Neural crest cell (in vitro differentiated cells): ENCODE measurements around the gene SPATA32. TPM values are rescaled to one million over a fixed set of nuclear protein-coding genes. Genes with fewer than 3 reads are reported as not detected.

Experiments
- DNase-seq: peaks from one replicate; pipeline ENCODE4 v3.0.0; 2021; ENCODE audit warnings: low read depth, mixed read lengths, low spot score
- H3K27ac Mint-ChIP-seq: one replicate; pipeline ENCODE4 v1.8.0; 2021; ENCODE audit warnings: mild to moderate bottlenecking, mixed read lengths; ENCODE audit not compliant: unreplicated experiment
- H3K27me3 Mint-ChIP-seq: 2 replicates; pipeline ENCODE4 v1.8.0; 2021; ENCODE audit warnings: low read depth, mild to moderate bottlenecking, mixed read lengths
- H3K36me3 Mint-ChIP-seq: 2 replicates; pipeline ENCODE4 v1.8.0; 2021; ENCODE audit warnings: low read depth, mild to moderate bottlenecking, mixed read lengths
- H3K4me1 Mint-ChIP-seq: 2 replicates; pipeline ENCODE4 v1.8.0; 2021; ENCODE audit warnings: mixed read lengths
- H3K4me3 Mint-ChIP-seq: one replicate; pipeline ENCODE4 v1.8.0; 2021; ENCODE audit warnings: mild to moderate bottlenecking, mixed read lengths
- H3K9me3 Mint-ChIP-seq: 2 replicates; pipeline ENCODE4 v1.8.0; 2021; ENCODE audit warnings: mixed read lengths
- total RNA-seq: library from RNA; stranded (reverse); gene quantifications from 2 replicates; pipeline ENCODE4 v1.2.1, GENCODE V29; 2021
- TF ChIP-seq, protein P1 (sequence below): fragments of 200-600 bp; sonication (generic); conservative IDR thresholded peaks from 2 replicates; pipeline ENCODE4 v1.5.0; 2021; ENCODE audit warnings: antibody characterized with exemption, mild to moderate bottlenecking

Gene SPATA32
- total RNA-seq, 1 donor from 2014 or later = 0.23 TPM

DNA sequence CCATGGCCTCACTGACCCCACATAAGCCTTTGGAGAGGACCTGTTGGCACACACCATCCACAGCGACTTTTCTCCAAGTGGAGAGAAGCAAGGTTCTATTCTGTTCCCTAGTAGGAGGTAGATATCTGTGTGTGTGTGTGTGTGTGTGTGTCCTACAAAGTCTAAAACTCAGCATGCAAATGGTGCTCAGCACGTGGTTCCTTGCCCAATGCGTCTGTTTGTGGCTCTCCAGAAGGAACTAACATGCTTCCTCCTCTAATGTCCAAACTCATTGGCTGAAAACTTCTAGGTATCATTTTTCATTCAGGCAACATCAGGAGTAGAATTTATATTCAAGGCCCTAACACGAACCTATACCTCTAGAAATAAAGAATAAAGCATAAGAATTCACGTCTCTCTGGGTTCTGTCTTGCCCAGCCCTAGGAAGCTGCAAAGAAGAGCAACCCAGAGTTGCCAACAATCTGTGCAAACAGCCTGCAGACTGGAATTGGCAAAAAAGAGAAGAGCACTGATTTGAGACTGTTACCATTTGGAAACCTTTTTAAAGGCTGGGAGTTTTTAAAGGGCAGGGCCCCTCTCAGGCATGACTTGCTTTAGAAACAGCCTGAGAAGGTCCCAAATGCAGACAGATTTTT, 29.4 kb upstream of the SPATA32 start:
- H3K27me3 Mint-ChIP-seq = no peaks in the 10 kb centered on the region
- H3K4me1 Mint-ChIP-seq = peaks cover 20% of the 10 kb centered on the region
- peaks cover 2% of the 10 kb centered on the region for H3K36me3 Mint-ChIP-seq
- no peak overlapping the region for H3K4me3 Mint-ChIP-seq
- no peak overlapping the region for H3K27ac Mint-ChIP-seq
- TF ChIP-seq, protein P1, sequence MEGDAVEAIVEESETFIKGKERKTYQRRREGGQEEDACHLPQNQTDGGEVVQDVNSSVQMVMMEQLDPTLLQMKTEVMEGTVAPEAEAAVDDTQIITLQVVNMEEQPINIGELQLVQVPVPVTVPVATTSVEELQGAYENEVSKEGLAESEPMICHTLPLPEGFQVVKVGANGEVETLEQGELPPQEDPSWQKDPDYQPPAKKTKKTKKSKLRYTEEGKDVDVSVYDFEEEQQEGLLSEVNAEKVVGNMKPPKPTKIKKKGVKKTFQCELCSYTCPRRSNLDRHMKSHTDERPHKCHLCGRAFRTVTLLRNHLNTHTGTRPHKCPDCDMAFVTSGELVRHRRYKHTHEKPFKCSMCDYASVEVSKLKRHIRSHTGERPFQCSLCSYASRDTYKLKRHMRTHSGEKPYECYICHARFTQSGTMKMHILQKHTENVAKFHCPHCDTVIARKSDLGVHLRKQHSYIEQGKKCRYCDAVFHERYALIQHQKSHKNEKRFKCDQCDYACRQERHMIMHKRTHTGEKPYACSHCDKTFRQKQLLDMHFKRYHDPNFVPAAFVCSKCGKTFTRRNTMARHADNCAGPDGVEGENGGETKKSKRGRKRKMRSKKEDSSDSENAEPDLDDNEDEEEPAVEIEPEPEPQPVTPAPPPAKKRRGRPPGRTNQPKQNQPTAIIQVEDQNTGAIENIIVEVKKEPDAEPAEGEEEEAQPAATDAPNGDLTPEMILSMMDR = no peak
- no peaks in the 10 kb centered on the region for H3K9me3 Mint-ChIP-seq
- DNase-seq = no peak

DNA sequence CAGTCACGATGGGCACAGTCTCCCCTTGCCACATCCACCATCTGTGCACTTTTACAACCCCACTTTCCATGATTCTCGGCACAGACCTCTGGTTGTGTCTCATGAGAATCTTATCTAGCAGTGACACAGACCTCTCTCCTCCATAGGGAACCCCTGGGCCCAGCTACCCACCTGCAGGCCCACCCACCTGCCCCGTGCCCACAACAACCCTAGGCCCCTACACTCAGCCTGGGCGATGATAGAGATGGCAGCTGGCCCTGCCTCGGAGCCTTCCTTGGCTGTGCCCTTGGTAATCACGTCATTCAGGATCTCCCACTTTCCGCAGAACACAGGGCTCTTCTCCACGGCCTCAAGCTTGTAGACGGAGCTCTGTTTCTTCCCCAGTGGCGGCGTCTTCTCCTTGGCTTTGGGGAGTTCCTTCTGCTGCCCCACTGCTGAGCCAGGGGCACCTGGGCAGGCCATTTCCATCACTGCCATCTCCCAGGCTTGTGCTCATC, 28.4 kb upstream of the SPATA32 start:
- no peak for DNase-seq
- H3K9me3 Mint-ChIP-seq = no peaks in the 10 kb centered on the region
- peaks cover 2% of the 10 kb centered on the region for H3K36me3 Mint-ChIP-seq
- peaks cover 20% of the 10 kb centered on the region for H3K4me1 Mint-ChIP-seq
- no peaks in the 10 kb centered on the region for H3K27me3 Mint-ChIP-seq
- peak overlapping the region; percentile 27 for H3K27ac Mint-ChIP-seq
- TF ChIP-seq, protein P1 = no peak
- H3K4me3 Mint-ChIP-seq = no peak overlapping the region

DNA sequence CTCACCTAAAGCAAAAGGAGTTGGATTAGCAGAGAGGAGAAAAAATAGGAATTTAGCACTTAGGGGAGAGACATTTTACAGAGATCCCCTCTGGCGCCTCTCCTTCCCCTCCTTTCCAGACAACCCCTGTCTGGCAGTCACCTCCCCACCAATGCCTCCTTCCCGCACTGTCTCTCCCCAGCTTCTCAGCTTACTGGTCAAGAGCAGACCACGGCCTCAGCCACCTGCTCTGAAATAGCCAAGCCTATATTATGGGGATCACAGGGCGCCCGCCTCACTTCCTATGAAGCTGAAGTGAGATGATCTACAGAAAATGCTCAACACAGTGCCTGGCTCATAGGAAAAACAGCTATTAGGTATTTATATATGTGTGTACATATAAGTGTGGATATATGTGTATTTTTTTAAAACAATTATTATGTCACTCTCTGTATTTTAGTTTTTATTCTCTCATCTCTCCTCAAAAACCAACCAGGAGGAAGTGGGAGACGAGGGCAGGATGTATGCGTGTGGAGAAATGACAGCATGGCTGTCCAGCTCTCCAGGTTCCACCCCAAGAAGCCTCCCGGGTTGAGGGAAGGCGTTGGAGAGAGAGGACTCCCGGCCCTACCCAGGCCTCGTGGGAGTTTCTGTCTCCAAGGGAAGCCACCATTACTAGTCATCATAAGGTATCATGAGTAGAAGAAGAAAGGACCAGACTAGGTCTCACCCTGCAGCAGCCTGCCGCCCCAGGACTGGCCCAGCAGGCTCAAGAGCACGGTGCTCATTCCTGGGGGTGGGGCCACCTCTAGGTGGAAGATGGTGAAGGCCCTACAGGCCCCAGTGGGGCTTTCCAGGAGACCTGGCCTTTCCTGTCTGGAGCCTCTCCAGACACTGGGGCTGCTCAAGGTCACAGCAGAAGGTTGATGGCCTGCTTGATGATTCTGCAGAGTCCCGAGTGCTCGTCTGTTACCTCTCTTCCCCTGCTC, 27.7 kb upstream of the SPATA32 start:
- no peak for DNase-seq
- H3K4me1 Mint-ChIP-seq = peaks cover 19% of the 10 kb centered on the region
- no peaks in the 10 kb centered on the region for H3K27me3 Mint-ChIP-seq
- TF ChIP-seq, protein P1 = no peak
- H3K9me3 Mint-ChIP-seq = no peaks in the 10 kb centered on the region
- no peak overlapping the region for H3K4me3 Mint-ChIP-seq
- no peak overlapping the region for H3K27ac Mint-ChIP-seq
- peaks cover 6% of the 10 kb centered on the region for H3K36me3 Mint-ChIP-seq

DNA sequence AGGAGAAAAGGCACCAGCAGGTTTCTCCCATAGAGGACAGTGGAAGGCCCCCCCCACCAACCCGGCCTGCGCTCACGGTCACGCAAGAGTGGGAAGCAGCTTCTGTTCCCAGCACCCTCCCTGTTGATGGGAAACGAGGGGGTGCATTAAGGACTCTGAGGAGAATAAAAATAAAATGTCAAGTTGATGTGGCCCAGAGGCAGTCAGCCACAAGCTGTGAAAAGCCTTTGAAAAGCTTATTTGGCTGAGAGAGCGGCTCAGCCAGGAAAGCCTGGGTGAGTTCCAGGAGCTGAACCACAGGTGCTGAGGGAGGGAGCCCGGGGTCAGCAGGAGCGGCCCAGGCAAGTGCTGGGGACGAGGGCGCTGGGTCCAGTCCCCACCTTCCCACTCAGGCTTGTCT, 26.9 kb upstream of the SPATA32 start:
- Mint-ChIP-seq H3K4me3 (no peak overlapping the region), H3K27me3 (no peaks in the 10 kb centered on the region), H3K36me3 (peaks cover 6% of the 10 kb centered on the region), H3K27ac (no peak overlapping the region), H3K4me1 (peaks cover 12% of the 10 kb centered on the region), H3K9me3 (no peaks in the 10 kb centered on the region)
- no peak for DNase-seq
- TF ChIP-seq, protein P1 = no peak

DNA sequence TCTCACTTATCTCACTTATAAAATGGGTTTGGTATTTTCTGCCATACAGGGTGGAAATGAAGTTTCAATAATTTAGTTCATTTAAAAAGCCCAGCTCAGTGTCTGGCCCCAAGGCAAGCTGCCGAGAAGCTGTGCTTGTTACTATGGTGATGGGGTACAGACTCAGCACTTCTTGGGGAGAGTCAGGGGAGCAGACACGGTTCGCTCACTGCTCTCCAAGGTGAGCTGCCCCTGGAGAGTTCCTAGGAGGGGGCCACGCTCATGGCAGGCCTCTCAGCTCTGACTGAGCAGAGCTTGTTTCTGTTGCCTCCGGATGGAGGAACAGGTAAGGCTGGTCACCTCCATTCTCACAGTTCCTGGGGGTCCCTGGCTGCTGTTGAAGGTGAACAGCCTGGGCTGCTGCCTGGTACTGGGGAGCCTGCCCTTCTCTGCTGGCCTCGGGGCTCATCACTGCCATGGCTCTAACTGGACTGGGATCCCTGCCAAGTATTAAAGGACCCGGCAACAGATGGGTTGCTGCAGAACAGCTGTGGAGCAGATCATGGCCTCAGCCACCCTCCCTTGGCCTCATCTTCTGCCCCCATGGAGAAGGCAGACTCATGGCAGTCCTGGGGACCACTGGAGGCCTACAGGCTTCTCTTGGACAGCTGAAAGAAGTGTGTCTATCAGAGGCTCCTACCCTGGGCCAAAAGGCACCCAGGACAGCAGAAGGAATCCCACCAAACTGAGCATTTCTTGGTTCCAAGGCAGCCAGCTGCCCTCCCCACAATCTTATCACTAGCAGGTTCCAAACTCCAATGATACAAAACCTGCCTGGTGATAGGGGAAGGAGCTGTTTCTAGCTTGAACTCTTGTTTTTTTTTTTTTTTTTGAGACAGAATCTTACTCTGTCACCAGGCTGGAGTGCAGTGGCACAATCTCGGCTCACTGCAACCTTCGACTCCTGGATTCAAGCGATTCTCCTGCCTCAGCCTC, 25.9 kb upstream of the SPATA32 start:
- Mint-ChIP-seq H3K36me3 (peaks cover 6% of the 10 kb centered on the region), H3K4me3 (no peak overlapping the region), H3K27me3 (no peaks in the 10 kb centered on the region), H3K4me1 (peaks cover 1% of the 10 kb centered on the region), H3K27ac (peak overlapping the region; percentile 89), H3K9me3 (no peaks in the 10 kb centered on the region)
- no peak for DNase-seq
- TF ChIP-seq, protein P1 = no peak
